ENCODE data around the gene SH2B2. TPM values are rescaled to one million over a fixed set of nuclear protein-coding genes. Genes with fewer than 3 reads are reported as not detected.

The SH2B2 gene
- total and polyA plus RNA-seq, 2 experiments from 2014 or later, result 5.6 to 21.9 TPM

DNA sequence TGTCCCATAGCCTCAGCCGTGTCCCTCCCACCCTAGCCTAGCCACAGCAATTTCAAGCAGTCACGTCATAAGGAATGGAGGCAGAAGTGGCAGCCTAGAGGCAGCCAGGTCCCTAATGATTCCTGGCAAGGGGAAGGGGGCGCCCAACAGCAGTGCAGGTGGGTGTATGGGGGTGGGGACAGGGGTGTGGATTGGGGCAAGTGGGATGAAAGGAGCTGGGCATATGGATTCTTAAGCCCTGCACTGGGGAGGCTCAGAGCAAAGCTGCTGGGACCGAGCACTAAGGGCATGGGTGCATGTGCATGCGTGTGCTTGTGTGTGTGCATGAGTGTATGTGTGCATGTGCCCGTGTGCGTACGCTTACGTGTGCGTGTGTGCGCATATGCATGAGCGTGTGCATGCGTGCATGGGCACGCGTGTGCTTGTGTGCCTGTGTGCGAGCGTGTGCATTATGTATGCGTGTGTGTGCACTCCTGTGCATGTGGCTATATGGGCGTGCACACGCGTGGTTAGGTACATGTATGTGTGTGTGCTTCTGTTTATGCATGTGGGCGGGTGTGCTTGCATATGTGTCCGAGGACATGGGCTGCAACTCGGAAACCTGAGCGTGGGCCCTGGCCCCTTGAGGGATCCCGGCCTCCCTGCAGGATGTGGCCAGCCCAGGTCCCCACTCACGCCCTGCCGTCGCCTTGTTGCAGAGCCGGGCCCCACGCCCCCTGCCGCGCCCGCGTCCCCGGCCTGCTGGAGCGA lies 34.1 kb downstream of the SH2B2 start (continued):
- TF ChIP-seq, protein P1, sequence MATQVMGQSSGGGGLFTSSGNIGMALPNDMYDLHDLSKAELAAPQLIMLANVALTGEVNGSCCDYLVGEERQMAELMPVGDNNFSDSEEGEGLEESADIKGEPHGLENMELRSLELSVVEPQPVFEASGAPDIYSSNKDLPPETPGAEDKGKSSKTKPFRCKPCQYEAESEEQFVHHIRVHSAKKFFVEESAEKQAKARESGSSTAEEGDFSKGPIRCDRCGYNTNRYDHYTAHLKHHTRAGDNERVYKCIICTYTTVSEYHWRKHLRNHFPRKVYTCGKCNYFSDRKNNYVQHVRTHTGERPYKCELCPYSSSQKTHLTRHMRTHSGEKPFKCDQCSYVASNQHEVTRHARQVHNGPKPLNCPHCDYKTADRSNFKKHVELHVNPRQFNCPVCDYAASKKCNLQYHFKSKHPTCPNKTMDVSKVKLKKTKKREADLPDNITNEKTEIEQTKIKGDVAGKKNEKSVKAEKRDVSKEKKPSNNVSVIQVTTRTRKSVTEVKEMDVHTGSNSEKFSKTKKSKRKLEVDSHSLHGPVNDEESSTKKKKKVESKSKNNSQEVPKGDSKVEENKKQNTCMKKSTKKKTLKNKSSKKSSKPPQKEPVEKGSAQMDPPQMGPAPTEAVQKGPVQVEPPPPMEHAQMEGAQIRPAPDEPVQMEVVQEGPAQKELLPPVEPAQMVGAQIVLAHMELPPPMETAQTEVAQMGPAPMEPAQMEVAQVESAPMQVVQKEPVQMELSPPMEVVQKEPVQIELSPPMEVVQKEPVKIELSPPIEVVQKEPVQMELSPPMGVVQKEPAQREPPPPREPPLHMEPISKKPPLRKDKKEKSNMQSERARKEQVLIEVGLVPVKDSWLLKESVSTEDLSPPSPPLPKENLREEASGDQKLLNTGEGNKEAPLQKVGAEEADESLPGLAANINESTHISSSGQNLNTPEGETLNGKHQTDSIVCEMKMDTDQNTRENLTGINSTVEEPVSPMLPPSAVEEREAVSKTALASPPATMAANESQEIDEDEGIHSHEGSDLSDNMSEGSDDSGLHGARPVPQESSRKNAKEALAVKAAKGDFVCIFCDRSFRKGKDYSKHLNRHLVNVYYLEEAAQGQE (IDR thresholded peaks at IDR 0.05; ENCODE audit: unreplicated experiment), result no peak

DNA sequence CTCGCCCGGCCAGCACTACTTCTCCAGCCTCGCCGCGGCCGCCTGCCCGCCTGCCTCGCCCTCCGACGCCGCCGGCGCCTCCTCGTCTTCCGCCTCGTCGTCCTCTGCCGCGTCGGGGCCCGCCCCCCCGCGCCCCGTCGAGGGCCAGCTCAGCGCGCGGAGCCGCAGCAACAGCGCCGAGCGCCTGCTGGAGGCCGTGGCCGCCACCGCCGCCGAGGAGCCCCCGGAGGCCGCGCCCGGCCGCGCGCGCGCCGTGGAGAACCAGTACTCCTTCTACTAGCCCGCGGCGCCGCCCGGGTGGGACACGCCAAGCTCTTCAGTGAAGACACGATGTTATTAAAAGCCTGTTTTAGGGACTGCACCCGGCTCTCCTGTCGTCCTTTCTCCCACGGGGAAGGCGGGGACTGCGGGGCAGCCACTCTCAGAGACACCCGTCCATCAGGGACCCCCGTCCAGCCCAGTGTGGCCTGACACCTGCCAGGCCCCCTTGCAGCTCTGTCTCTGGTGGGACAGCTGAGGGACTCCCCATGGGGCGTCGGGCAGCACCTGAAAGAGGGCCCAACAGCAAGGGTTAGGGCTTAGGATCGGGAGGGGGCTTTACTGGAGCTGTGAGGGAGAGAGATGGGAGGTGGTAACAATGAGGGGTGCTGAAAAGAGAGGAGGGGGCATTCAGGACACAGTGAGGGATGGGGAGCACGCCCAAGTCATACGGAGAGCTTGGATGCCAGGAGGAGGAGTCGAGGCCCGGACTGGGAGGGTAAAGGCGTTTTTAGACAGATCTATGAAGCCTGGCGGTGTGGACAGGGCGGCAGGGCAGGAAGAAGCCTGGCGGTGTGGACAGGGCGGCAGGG lies 34.9 kb downstream of the SH2B2 start:
- Histone ChIP-seq H3K4me1 (ENCODE audit: insufficient read depth) (peaks cover 3% of the 10 kb centered on the region; the same call in 1 of the 2 replicates), H3F3A (replicated peaks; ENCODE audit: low read depth) (0 out of 2 replicates have a peak, but pooled peaks cover 3% of the 10 kb centered on the region), H3K9me2 (ENCODE audit: insufficient read depth) (no peaks in the 10 kb centered on the region), H3K36me3 (ENCODE audit: insufficient read depth) (no peaks in the 10 kb centered on the region), H3K4me2 (peak overlapping the region; percentile 74), H3K27ac (ENCODE audit: low read depth) (no peak overlapping the region), H3K4me3 (peak overlapping the region; percentile 52), H3K27me3 (ENCODE audit: insufficient read depth) (no peaks in the 10 kb centered on the region), H4K20me1 (replicated peaks; ENCODE audit: insufficient read depth) (no peaks in the 10 kb centered on the region), H3K79me2 (replicated peaks; ENCODE audit: insufficient read depth) (no peaks in the 10 kb centered on the region), H2AFZ (peak overlapping the region; percentile 89)
- Mint-ChIP-seq H3K4me3 (peak overlapping the region; percentile 39; the same call in 2 of the 3 replicates), H3K27me3 (ENCODE audit: insufficient read depth, low read depth, poor library complexity) (peaks cover 21% of the 10 kb centered on the region), H3K4me1 (peaks cover 16% of the 10 kb centered on the region), H3K36me3 (ENCODE audit: low read depth) (peaks cover 6% of the 10 kb centered on the region), H3K9me3 (no peaks in the 10 kb centered on the region), H3K27ac (no peak overlapping the region)
- peak; percentile 87 for DNase-seq (ENCODE audit: low spot score)
- peak; percentile 76 for ATAC-seq
- TF ChIP-seq, protein P2, sequence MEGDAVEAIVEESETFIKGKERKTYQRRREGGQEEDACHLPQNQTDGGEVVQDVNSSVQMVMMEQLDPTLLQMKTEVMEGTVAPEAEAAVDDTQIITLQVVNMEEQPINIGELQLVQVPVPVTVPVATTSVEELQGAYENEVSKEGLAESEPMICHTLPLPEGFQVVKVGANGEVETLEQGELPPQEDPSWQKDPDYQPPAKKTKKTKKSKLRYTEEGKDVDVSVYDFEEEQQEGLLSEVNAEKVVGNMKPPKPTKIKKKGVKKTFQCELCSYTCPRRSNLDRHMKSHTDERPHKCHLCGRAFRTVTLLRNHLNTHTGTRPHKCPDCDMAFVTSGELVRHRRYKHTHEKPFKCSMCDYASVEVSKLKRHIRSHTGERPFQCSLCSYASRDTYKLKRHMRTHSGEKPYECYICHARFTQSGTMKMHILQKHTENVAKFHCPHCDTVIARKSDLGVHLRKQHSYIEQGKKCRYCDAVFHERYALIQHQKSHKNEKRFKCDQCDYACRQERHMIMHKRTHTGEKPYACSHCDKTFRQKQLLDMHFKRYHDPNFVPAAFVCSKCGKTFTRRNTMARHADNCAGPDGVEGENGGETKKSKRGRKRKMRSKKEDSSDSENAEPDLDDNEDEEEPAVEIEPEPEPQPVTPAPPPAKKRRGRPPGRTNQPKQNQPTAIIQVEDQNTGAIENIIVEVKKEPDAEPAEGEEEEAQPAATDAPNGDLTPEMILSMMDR (conservative IDR thresholded peaks at IDR 0.05; ENCODE audit: low read depth in 2 of 2), result peak in 1 of 2 experiments; percentile 23; a peak in 1 of 4 replicates
- TF ChIP-seq JUNB (IDR thresholded peaks at IDR 0.05; ENCODE audit: unreplicated experiment) (no peak), CREB1 (CRISPR knock-in tag; IDR thresholded peaks at IDR 0.05; ENCODE audit: low read depth) (peak; percentile 55; the same call in 1 of the 2 replicates)
- TF ChIP-seq, protein P3, sequence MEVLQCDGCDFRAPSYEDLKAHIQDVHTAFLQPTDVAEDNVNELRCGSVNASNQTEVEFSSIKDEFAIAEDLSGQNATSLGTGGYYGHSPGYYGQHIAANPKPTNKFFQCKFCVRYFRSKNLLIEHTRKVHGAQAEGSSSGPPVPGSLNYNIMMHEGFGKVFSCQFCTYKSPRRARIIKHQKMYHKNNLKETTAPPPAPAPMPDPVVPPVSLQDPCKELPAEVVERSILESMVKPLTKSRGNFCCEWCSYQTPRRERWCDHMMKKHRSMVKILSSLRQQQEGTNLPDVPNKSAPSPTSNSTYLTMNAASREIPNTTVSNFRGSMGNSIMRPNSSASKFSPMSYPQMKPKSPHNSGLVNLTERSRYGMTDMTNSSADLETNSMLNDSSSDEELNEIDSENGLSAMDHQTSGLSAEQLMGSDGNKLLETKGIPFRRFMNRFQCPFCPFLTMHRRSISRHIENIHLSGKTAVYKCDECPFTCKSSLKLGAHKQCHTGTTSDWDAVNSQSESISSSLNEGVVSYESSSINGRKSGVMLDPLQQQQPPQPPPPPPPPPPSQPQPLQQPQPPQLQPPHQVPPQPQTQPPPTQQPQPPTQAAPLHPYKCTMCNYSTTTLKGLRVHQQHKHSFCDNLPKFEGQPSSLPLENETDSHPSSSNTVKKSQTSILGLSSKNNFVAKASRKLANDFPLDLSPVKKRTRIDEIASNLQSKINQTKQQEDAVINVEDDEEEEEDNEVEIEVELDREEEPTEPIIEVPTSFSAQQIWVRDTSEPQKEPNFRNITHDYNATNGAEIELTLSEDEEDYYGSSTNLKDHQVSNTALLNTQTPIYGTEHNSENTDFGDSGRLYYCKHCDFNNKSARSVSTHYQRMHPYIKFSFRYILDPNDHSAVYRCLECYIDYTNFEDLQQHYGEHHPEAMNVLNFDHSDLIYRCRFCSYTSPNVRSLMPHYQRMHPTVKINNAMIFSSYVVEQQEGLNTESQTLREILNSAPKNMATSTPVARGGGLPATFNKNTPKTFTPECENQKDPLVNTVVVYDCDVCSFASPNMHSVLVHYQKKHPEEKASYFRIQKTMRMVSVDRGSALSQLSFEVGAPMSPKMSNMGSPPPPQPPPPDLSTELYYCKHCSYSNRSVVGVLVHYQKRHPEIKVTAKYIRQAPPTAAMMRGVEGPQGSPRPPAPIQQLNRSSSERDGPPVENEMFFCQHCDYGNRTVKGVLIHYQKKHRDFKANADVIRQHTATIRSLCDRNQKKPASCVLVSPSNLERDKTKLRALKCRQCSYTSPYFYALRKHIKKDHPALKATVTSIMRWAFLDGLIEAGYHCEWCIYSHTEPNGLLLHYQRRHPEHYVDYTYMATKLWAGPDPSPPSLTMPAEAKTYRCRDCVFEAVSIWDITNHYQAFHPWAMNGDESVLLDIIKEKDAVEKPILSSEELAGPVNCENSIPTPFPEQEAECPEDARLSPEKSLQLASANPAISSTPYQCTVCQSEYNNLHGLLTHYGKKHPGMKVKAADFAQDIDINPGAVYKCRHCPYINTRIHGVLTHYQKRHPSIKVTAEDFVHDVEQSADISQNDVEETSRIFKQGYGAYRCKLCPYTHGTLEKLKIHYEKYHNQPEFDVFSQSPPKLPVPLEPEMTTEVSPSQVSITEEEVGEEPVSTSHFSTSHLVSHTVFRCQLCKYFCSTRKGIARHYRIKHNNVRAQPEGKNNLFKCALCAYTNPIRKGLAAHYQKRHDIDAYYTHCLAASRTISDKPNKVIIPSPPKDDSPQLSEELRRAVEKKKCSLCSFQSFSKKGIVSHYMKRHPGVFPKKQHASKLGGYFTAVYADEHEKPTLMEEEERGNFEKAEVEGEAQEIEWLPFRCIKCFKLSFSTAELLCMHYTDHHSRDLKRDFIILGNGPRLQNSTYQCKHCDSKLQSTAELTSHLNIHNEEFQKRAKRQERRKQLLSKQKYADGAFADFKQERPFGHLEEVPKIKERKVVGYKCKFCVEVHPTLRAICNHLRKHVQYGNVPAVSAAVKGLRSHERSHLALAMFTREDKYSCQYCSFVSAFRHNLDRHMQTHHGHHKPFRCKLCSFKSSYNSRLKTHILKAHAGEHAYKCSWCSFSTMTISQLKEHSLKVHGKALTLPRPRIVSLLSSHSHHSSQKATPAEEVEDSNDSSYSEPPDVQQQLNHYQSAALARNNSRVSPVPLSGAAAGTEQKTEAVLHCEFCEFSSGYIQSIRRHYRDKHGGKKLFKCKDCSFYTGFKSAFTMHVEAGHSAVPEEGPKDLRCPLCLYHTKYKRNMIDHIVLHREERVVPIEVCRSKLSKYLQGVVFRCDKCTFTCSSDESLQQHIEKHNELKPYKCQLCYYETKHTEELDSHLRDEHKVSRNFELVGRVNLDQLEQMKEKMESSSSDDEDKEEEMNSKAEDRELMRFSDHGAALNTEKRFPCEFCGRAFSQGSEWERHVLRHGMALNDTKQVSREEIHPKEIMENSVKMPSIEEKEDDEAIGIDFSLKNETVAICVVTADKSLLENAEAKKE (CRISPR knock-in tag; IDR thresholded peaks at IDR 0.05), result no peak

All from GM23338 (cell line).